Neural progenitor cell (in vitro differentiated cells): ENCODE measurements around the gene LRPAP1. TPM values are rescaled to one million over a fixed set of nuclear protein-coding genes. Genes with fewer than 3 reads are reported as not detected.
"Not testable (repeated sequence)": the region's sequence is repeated elsewhere in the genome, so short reads cannot be mapped to it uniquely, and the experiment has no call there.

ENCODE experiments used
- DNase-seq: peaks from one replicate; pipeline ENCODE4 v3.0.0-alpha.2; 2016; ENCODE audit warnings: low spot score
- H2AFZ ChIP-seq: fragments of 200-600 bp; sonication (generic); replicated peaks from 2 replicates; pipeline ENCODE4 v1.6.1; 2016; ENCODE audit warnings: antibody characterized with exemption
- H3F3A ChIP-seq: fragments of 200-600 bp; sonication (generic); 2 replicates; pipeline ENCODE4 v1.6.1; 2016; ENCODE audit warnings: antibody characterized with exemption, low read depth
- H3K27ac ChIP-seq: fragments of 200-600 bp; sonication (generic); 2 replicates; pipeline ENCODE4 v1.5.1; 2016; ENCODE audit warnings: mild to moderate bottlenecking
- H3K27me3 ChIP-seq: fragments of 200-600 bp; sonication (generic); 2 replicates; pipeline ENCODE4 v1.6.1; 2016; ENCODE audit warnings: mild to moderate bottlenecking, moderate library complexity
- H3K36me3 ChIP-seq: fragments of 200-600 bp; sonication (generic); 2 replicates; pipeline ENCODE4 v1.5.1; 2016
- H3K4me1 ChIP-seq: fragments of 200-600 bp; sonication (generic); 2 replicates; pipeline ENCODE4 v1.6.1; 2016; ENCODE audit warnings: mixed run types
- H3K4me2 ChIP-seq: fragments of 200-600 bp; sonication (generic); 2 replicates; pipeline ENCODE4 v1.6.1; 2016
- H3K4me3 ChIP-seq: fragments of 200-600 bp; sonication (generic); 2 replicates; pipeline ENCODE4 v1.5.1; 2016
- H3K79me2 ChIP-seq: fragments of 200-600 bp; sonication (generic); 2 replicates; pipeline ENCODE4 v1.6.1; 2016; ENCODE audit warnings: low read depth
- H3K9ac ChIP-seq: fragments of 200-600 bp; sonication (generic); 2 replicates; pipeline ENCODE4 v1.6.1; 2016
- H3K9me3 ChIP-seq: fragments of 200-600 bp; sonication (generic); 2 replicates; pipeline ENCODE4 v1.5.1; 2016; ENCODE audit warnings: low read depth
- H4K20me1 ChIP-seq: fragments of 200-600 bp; sonication (generic); 2 replicates; pipeline ENCODE4 v1.6.1; 2016; ENCODE audit warnings: low read depth
- H3K27ac Mint-ChIP-seq: 3 replicates; pipeline ENCODE4 v1.8.0; 2021; ENCODE audit warnings: mixed read lengths
- H3K27me3 Mint-ChIP-seq: 2 replicates; pipeline ENCODE4 v1.8.0; 2022; ENCODE audit warnings: low read depth, mild to moderate bottlenecking, inconsistent platforms, moderate library complexity, mixed read lengths; ENCODE audit not compliant: insufficient read depth
- H3K36me3 Mint-ChIP-seq: 3 replicates; pipeline ENCODE4 v1.8.0; 2021; ENCODE audit warnings: mixed read lengths
- H3K4me1 Mint-ChIP-seq: 3 replicates; pipeline ENCODE4 v1.8.0; 2021; ENCODE audit warnings: mixed read lengths
- H3K4me3 Mint-ChIP-seq: 3 replicates; pipeline ENCODE4 v1.8.0; 2021; ENCODE audit warnings: mild to moderate bottlenecking, moderate library complexity, mixed read lengths
- H3K9me3 Mint-ChIP-seq: 3 replicates; pipeline ENCODE4 v1.8.0; 2020; ENCODE audit warnings: mixed read lengths
- total RNA-seq: library from RNA; depleted of rRNA; stranded (reverse); fragments of >200 nt; gene quantifications from 2 replicates; pipeline ENCODE4 v1.2.3, GENCODE V29; 2015; ENCODE audit warnings: low replicate concordance
- TF ChIP-seq, protein P1 (sequence below): fragments of 200-600 bp; sonication (generic); IDR thresholded peaks from 2 replicates; pipeline ENCODE4 v1.5.1; 2017; ENCODE audit warnings: antibody characterized with exemption, mild to moderate bottlenecking

LRPAP1 gene
- total RNA-seq, 1 donor from 2014 or later, result 48.3 TPM

DNA sequence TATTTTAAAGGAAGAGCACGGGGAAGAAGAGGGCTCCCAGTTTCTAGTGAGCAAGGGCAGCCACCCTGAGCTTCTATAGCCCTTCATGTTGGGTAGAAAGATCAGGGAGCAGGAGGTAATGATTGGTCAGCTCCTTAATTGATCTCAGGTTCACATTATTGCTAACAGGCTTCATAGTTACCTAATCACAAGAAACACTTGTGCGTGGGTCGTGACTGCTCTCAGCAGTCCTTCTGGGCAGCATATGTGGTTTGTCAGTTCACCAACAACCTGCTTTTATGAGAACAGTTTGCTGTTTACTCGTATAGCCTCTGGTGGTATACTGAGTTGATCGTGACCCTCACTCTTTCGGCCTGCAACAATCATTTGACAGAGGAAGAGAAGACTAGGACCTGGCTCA lies 73.9 kb downstream of the LRPAP1 start:
- Mint-ChIP-seq H3K4me3 (no peak overlapping the region), H3K27ac (no peak overlapping the region), H3K4me1 (peaks cover 9% of the 10 kb centered on the region), H3K36me3 (peaks cover 2% of the 10 kb centered on the region), H3K27me3 (peaks cover 17% of the 10 kb centered on the region), H3K9me3 (peaks cover 23% of the 10 kb centered on the region)
- no peak overlapping the region for H3K9ac ChIP-seq
- H3K27me3 ChIP-seq, result peaks cover 47% of the 10 kb centered on the region
- peaks cover 8% of the 10 kb centered on the region for H3K4me1 ChIP-seq
- H3K4me2 ChIP-seq, result no peak overlapping the region
- no peak overlapping the region for H3K27ac ChIP-seq
- no peak overlapping the region for H3K4me3 ChIP-seq
- peaks cover 4% of the 10 kb centered on the region for H4K20me1 ChIP-seq
- H3K36me3 ChIP-seq, result no peaks in the 10 kb centered on the region
- DNase-seq, result no peak
- TF ChIP-seq, protein P1, sequence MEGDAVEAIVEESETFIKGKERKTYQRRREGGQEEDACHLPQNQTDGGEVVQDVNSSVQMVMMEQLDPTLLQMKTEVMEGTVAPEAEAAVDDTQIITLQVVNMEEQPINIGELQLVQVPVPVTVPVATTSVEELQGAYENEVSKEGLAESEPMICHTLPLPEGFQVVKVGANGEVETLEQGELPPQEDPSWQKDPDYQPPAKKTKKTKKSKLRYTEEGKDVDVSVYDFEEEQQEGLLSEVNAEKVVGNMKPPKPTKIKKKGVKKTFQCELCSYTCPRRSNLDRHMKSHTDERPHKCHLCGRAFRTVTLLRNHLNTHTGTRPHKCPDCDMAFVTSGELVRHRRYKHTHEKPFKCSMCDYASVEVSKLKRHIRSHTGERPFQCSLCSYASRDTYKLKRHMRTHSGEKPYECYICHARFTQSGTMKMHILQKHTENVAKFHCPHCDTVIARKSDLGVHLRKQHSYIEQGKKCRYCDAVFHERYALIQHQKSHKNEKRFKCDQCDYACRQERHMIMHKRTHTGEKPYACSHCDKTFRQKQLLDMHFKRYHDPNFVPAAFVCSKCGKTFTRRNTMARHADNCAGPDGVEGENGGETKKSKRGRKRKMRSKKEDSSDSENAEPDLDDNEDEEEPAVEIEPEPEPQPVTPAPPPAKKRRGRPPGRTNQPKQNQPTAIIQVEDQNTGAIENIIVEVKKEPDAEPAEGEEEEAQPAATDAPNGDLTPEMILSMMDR, result no peak
- no peaks in the 10 kb centered on the region for H3K9me3 ChIP-seq
- no peak overlapping the region for H2AFZ ChIP-seq
- H3K79me2 ChIP-seq, result no peaks in the 10 kb centered on the region
- H3F3A ChIP-seq, result peaks cover 9% of the 10 kb centered on the region

DNA sequence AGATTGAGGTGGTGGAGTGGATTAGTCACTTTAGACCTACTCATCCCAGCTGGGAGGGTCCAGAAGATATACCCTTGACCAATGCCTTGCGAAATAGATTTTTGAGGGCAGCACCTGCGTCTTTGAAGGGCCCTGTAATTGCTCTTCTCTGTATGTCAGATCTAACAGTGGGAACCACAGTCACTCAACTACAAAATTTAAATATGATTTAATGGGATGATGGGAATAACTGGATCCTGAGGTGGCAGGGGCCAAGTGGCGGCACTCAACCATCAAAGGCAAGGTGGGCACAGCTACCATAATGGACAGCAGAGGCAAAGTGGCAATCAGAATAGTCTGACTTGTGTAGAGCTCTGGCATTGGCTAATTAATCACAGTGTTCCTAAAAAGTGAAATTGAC lies 76.6 kb downstream of the LRPAP1 start:
- not testable (repeated sequence) for H2AFZ ChIP-seq, H3K4me3 ChIP-seq, H3K79me2 ChIP-seq, H4K20me1 ChIP-seq, H3K36me3 Mint-ChIP-seq, H3K27ac ChIP-seq, H3K9me3 ChIP-seq, H3K4me2 ChIP-seq, H3K27ac Mint-ChIP-seq, H3F3A ChIP-seq, H3K4me1 Mint-ChIP-seq, H3K4me1 ChIP-seq, H3K4me3 Mint-ChIP-seq, DNase-seq, H3K36me3 ChIP-seq, H3K9ac ChIP-seq
- peaks cover 28% of the 10 kb centered on the region for H3K27me3 ChIP-seq
- Mint-ChIP-seq H3K27me3 (peaks cover 19% of the 10 kb centered on the region), H3K9me3 (peaks cover 23% of the 10 kb centered on the region)

Other genes starting within 250 kb of the LRPAP1 start
- gene RGS12, start 239.4 kb downstream of the LRPAP1 start, total RNA-seq, result 36.6 and 140 TPM in 2 replicates
- not detected in 2 replicates for gene HGFAC, start 90.5 kb downstream of the LRPAP1 start, total RNA-seq
- gene DOK7, start 69.1 kb downstream of the LRPAP1 start, total RNA-seq, result 0.22 TPM in 1 of 2 replicates, not detected in the other
- gene ADRA2C, start 234.0 kb upstream of the LRPAP1 start, total RNA-seq, result 2.5 and 12.9 TPM in 2 replicates